A172 (cell line): Measurements from ENCODE around the gene TRIM28. TPM values are rescaled to one million over a fixed set of nuclear protein-coding genes. Genes with fewer than 3 reads are reported as not detected.

Experiments used
- DNase-seq: peaks from one replicate; pipeline ENCODE4 v3.0.0-alpha.2; 2015; ENCODE audit warnings: low spot score
- total RNA-seq: library from RNA; depleted of rRNA; stranded (reverse); fragments of >200 nt; shearing (Covaris generic); gene quantifications from 2 replicates; pipeline ENCODE4 v1.2.3, GENCODE V29; 2014

The TRIM28 gene
- total RNA-seq, 1 experiment from 2014 or later, result 619 TPM

DNA sequence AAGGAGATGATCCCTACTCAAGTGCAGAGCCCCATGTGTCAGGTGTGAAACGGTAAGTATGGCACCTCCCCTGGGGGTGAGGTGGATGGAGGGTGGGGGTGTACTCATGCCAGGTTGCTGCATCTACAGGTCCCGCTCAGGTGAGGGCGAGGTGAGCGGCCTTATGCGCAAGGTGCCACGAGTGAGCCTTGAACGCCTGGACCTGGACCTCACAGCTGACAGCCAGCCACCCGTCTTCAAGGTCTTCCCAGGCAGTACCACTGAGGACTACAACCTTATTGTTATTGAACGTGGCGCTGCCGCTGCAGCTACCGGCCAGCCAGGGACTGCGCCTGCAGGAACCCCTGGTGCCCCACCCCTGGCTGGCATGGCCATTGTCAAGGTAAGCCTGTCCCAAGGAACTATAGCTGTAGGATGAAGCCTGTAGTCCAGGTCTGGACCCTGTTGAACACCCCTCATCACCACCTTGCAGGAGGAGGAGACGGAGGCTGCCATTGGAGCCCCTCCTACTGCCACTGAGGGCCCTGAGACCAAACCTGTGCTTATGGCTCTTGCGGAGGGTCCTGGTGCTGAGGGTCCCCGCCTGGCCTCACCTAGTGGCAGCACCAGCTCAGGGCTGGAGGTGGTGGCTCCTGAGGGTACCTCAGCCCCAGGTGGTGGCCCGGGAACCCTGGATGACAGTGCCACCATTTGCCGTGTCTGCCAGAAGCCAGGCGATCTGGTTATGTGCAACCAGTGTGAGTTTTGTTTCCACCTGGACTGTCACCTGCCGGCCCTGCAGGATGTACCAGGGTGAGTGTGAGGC is 5.2 kb downstream of the TRIM28 start:
- no peak for DNase-seq

DNA sequence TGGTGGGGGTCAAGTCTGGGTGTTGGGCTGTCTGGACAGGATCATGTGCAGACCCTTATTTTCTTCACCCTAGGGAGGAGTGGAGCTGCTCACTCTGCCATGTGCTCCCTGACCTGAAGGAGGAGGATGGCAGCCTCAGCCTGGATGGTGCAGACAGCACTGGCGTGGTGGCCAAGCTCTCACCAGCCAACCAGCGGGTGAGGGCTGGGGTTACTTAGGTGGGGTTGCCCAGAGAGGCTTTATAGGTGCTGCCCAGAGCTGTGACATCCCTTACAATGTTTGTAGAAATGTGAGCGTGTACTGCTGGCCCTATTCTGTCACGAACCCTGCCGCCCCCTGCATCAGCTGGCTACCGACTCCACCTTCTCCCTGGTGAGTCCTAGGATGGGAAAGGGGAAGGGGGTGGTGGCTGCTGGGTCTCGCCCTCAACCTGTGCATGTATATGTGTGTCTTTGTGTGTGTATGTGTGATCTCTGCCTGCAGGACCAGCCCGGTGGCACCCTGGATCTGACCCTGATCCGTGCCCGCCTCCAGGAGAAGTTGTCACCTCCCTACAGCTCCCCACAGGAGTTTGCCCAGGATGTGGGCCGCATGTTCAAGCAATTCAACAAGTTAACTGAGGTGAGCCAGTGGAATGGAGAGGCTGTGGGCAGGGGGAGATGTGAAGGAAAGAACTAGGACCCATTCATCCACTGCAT is 5.9 kb downstream of the TRIM28 start:
- no peak for DNase-seq

DNA sequence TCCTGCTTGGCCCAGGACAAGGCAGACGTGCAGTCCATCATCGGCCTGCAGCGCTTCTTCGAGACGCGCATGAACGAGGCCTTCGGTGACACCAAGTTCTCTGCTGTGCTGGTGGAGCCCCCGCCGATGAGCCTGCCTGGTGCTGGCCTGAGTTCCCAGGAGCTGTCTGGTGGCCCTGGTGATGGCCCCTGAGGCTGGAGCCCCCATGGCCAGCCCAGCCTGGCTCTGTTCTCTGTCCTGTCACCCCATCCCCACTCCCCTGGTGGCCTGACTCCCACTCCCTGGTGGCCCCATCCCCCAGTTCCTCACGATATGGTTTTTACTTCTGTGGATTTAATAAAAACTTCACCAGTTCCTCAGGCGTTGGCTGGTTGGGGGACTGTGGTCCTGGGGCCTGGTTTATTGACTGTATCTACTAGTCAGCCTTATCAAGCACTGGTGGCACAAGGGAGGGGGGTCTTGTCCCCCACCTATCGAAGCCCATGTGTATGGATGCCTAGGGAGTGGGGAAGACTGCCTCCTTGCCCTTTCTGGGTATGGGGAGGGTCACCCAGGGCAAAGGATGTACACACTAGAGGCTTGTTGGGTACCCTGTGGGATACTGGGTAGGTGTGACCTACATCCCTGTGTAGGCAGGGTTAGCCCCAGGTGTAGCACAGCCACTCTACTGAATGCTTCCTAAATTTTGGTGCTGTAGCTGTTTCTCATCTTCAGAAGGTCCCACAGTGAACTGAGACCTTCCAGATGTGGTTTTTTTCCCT is 6.7 kb downstream of the TRIM28 start:
- no peak for DNase-seq

DNA sequence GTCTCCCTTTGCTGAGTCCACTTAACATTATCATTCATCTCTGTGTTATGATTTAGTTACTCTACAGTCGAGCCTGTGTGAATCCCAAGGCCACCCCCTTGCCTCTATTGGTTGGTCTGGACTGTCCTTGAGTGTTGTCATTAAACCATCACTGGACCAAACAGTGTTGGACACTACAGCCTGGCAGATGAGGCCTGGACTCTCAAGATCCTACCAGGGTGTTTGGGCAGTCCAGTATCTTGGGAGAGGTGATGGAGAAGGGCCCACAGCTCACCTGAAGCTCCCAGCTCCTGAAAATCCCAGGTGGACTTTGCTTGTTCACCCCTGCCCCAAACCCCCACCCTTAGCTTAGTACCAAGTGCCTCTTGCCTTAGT is 7.2 kb downstream of the TRIM28 start:
- DNase-seq, result no peak

DNA sequence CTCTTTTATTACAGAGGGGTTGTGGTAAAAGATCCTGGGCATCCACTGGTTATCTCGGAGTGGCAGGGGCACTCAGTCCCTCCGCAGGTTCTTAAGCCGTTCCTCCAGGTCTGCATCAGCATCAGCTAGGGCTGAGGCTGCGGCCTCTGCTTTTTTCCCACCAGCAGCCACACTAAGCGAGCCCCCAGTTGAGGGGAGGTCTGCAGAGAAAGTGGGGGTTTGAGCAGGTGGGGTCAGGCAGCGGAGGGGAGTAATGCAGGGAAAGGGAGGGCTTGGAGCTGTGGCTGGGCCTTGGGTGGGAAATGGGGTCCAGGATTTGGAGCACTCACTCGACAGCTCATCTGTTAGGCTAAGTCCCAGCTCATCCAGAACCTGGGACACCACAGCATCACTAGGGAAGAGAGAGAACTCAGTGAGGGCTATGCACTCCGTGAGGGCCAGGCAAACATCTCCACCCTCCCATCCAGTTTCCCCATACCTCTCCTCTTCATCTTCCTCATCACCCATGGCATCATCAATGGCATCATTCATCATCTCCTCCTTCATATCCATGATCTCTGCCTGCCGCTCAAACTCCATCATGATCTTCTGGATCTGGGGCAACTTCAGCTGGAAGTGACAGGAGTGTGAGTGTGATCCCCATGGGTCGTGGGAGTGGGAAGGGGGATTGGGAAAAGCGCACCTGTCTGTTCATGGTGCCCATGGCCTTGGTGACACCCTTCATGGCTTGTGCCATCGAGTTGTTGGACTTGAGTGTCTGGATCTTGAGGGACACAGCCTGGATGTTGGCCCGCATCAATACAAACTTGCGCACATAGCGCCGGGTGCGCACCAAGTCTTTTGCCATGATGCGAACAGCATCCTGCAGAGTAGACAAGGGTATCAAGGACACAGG is 8.0 kb downstream of the TRIM28 start:
- DNase-seq, result no peak

DNA sequence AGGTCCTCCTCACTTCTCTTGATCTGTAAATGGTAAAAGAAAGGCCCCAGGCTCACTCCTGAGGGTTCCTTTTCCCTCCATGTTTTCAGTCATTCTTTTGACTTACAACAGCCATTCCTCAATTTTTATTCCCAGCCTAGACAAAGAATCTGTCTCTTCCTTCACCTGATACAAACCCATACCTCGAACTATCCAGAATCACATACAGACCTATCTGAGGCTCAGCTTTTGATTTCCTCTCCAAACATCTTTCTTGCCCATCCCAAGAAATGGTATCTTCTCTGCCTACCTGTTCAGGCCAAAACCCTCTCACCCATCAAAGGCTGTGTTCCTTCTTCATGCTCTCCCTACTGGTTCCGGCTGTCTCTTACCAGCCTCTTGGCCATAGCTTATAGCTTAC is 8.8 kb downstream of the TRIM28 start:
- no peak for DNase-seq

DNA sequence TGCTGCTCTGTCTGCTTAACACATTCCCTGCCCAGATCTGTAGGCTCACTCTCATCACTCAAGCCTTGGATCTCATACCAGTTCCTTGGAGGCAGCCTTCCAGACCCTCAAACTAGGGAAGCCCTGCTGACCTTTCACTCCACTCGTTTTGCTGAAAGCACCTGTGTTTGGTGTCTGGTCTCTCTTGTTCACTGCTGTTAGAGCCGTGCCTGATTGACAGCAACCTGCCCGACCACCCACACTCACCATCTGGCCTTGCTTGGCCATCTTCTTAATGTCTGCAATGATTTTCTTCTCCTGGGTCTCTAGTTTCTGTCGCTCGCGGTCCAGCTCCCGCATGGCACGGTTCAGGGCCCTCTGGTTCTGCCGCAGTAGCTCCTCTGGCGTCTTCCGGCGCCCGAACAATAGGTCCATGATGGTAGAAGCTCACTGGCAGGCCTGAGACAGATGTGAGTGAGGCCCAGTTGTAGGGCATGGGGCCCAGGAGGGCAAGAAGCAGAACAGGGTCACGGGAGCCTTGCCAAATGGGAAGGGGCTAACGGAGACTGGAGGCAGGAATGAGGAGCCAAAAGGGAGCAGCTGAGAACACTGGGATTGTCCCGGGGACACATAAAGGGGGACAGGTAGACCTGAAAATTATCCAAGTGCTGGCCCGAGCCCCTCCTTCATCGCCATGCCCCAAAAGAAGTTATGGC is 10.1 kb downstream of the TRIM28 start:
- no peak for DNase-seq

DNA sequence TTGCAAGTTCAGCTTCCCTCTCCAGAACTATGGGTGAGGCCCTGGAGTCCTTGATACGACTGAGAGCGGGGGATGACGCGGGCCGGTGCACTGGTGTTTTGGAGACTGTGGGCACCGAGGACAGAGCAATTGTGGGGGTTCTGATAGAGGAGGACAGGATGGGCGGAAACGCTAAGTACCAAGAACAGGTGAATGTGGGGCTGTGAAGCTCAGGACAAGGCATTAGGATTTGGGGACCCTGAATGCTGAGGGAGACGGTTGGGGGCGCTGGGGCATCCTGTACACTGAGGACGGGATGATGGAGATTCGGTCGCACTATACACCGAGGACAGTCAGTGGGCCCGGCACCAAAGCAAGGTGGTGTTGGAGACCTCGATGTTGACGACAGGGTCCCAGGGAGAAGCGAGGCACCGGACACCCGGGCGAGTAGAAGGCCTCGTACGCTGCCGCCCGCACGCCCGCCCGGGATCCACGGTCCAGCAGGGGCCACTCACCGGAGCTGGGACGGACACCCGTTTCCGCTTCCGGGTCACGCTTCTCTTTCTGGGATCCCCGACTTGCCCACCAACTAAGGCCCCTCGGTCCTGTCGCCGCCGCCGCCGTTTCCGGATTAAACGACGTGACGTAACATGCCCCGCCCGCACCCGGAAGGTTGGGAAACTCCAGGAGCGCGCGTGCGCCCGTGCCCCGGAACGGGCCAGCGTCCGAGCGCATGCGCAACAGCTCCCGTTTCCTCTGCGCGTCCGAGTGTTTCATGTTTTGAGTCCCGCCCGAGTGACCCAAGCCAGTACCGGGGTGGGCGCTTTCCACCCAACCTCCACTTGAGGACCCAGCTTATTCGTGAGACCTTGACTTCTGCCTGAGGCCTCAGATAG is 10.9 kb downstream of the TRIM28 start, which contains the start of gene CHMP2A:
TSS of gene CHMP2A (minus strand) at position 612 of the 875 bp plus-strand sequence. CDS start 893 bp downstream, outside the sequence.
- DNase-seq, result peak; percentile 66

DNA sequence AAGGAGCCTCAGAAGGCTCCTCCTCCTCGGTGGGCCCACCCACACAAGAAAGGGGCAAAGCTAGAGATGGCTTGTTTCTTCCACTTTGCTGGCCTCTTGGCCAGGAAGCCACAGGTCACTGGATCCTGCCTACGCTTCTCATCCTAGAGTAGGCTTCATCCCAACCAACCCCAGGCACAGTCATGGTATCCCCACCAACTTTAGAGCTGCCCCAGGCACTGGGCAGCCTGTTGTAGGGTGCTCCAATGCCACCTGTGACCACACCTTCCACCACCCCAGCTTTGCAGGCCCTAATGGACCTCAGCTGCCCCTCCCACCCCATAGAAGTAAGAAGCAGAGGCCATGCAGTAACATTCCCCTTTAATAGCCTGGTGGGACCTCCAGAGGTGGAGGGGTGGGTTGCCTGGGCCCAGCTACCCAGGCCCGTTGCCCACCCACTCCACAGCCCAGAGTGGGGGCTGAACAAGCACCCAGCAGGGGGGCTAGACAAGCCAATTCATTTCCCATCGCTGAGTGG is 11.6 kb downstream of the TRIM28 start:
- DNase-seq, result no peak

DNA sequence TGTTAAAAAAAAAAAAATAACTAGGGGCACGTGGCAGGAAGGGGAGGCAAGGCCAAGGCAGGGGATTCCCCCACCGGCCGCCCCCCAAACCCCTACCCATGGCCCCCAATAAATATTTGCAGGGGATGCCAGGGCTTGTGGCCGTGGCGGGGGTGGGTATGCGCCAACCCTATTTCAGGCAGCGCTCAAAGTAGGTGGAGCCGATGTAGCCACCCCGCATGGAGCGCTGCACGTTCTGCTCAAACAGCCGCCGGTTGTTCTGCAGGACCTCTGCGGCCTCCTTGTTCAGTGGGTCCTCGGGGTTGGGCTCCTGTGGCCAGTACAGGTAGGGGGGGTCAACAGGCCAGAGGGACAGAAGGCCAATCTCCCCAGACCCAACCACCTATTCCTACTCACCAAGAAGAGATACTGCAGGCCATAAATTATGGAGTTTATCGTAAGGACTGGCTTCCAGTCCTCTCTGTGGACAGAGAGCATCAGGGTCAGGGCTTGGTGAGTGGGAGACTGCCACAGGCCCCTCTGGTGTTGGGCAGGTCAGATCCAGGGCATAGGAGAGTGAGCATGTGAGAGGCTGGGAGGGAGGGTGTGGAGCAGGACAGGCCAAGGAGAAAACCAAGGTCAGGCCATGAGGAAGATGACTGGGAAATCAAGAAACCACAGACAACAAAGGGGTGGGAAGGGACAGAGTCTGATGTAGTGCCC is 12.2 kb downstream of the TRIM28 start:
- DNase-seq, result no peak

DNA sequence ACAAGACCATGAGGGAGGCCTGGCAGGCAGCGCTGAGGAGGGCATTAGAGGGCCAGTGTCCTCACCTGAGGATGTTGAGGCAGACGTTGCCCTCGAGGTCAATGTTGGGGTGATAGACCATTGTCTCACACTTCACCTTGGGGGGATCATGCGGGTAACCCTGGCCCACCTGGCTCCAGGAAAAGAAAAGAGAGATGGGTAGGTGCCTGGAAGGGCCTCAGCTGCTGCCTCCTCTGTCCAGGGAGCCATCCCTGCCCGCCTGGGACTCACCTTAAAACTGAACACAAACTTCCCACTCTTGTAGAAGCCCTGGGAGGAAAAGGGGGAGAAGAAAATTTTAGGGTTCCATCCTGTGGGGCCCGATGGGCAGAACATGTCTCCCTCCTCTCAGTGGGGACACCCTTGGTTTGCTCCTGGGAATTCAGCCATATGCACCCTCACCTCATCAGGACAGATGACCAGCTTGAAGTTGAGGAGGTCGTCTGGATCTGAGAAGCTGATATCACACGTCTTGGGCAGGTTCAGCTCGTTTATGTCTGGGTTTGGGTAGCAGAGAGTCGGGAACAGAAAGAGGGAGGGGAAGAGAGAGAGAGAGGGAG is 12.9 kb downstream of the TRIM28 start:
- no peak for DNase-seq

DNA sequence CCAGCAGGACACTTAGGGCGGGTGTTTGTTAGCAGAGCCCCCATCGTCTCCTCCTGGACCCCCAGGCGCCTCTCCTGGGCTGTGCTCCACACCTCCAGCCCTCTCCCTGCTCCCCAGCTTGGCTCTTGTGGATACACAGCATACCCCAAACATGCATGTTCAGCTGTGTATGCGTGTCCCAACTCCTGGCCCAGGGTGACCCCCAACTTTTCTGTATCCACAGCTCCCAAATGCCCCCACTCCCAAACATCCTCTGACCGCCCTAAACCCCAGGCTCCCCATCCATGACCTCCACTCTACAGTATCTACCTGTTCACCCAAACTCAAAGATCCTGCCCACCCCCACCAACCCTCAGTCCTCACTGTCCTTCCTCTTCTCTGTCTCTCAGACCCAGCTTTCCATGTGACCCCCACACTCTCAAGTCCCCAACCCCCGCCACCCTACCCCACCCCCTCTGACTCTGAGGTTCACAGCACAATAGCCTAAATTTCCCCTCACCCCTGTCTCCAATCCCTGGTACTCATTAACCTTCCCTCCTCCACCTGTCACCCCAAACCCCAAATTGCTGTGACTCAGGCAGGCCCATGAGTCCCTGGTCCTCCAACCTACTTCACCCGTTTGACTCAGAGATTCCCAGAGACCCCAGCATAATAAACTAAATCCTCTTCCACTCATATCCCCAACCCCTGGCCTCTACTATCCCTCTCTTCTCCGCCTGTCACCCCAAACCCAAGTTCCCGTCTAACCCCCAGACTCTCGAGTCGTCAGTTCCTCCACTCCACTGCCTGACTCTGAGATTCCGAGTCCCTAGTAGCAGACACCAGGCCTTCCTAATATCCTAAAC is 13.6 kb downstream of the TRIM28 start:
- no peak for DNase-seq

DNA sequence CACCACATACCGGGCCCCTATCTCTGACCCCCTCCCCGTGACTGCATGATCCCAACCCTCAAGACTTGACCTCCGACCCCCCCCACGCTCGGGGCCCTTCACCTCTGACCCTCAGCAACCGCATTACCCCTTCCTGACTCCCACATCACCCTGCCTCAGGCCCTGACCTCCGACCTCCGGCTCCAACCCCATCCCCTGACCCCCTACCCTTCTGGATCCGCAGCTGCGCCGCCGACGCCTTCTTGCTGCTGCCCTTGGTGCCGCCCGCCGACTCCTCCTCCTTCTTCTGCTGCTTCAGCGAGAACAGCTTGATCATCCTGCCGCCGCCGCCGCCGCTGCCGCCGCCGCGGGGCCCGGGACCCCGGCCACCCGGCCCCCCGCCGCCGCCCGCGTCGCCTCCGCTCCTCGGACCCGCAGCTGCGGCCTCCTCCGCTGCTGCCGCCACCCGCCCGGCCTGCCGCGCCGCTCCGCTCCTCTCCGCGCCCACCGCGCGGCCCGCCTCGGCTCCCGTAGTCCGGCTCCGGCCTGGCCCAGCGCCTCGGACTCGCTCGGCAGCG is 14.3 kb downstream of the TRIM28 start, which contains the start of gene UBE2M:
TSS of gene UBE2M (minus strand) at position 546 of the 557 bp plus-strand sequence. CDS start at position 316, 230 bp downstream.
- DNase-seq, result peak; percentile 36

DNA sequence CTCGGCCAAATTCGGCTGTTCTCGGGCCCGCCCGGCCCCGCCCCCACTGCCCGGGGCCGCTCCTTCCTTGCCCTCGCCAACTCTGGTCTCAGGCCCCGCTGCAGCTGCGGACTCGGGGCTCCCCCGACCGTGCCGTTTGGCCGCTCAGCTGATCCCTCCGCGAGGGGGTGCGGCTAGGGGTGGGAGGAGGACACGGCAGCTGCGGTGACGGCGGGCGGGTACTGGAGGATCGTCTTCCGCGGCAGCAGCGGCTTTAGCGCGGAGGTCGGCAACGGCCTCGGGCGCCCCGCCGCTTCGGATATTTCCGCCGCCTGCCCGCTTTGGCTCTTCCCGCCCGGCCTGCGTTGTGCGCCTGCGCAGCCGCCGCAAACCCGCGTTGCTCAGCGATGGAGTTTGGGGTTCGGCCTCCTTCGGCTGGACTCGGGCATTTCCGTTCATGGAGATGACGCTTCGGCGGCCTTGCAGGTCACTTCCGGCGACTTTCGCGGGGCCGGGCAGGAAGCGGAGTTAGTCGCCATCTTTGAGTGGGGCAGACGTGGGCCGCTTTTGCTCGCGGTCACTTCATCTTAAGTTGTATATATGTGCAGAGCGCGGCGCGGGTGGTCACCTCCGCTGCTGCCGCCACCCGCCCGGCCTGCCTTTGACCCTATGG is 14.9 kb downstream of the TRIM28 start:
- DNase-seq, result peak; percentile 99

DNA sequence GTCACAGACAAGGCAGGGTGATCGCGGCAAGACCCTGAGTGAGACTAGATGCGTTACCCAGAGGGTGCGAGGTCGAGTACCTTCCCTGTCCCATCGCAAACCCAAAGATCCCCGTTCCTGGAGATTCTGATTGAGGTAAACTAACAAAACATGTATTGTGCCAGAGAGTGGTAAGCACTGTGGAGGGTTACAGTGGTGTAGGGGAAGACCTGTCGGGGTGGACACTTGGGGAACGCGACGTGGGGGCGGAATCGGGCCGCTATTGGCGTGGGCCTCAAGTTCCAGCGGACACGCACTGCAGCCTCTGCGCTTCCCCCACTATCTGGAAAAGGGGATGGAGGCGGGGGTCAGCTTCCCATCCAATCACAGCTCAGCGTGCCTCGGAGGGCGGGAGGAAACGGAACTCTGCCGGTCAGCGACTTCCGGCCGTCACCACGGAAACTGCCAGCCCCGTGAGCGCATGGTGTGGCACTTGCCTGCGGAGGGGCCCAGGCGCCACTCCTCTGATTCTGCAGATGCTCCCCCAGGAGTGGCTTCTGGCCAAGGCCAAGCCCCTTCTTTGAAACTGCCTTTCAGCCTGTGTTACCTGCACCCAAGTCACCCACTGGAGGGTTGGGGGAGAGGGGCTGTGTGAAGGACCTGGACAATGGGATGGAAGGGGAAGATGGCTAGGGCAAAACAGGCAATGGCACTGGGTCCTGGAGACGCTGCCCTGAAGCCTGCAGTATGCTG is 15.6 kb downstream of the TRIM28 start:
- DNase-seq, result peak; percentile 96
